Activated B cell treated with CpG ODN at 0.5 μM for 24 hours (primary cell): ENCODE results near the gene MYO1A. TPM values are rescaled to one million over a fixed set of nuclear protein-coding genes. Genes with fewer than 3 reads are reported as not detected.
"Not testable (repeated sequence)": the region's sequence is repeated elsewhere in the genome, so short reads cannot be mapped to it uniquely, and the experiment has no call there.

Source experiments
- ATAC-seq: fragments of 200-7000 bp; cut with Tn5 transposase; one replicate; pipeline ENCODE4 v1.10.0; 2021; ENCODE audit warnings: low read depth, mild to moderate bottlenecking, moderate library complexity
- CTCF ChIA-PET: fragments of 350-600 bp; sonication (Branson Sonifier 250); formaldehyde crosslinking; loops from one replicate; lab custom pipeline; 2021; ENCODE audit warnings: antibody characterized with exemption; lab: Charles Lee
- POLR2A ChIA-PET: fragments of 350-600 bp; sonication (Branson Sonifier 250); formaldehyde crosslinking; loops from one replicate; lab custom pipeline; 2021; ENCODE audit warnings: antibody characterized with exemption; lab: Charles Lee
- DNase-seq: peaks from one replicate; pipeline ENCODE4 v3.0.0; 2022
- H3K27ac Mint-ChIP-seq: one replicate; pipeline ENCODE4 v1.8.0; 2020; ENCODE audit warnings: mixed read lengths
- H3K27me3 Mint-ChIP-seq: one replicate; pipeline ENCODE4 v1.8.0; 2021; ENCODE audit warnings: mixed read lengths
- H3K36me3 Mint-ChIP-seq: one replicate; pipeline ENCODE4 v1.8.0; 2021; ENCODE audit warnings: low read depth, mixed read lengths
- H3K4me1 Mint-ChIP-seq: one replicate; pipeline ENCODE4 v1.8.0; 2021; ENCODE audit warnings: mixed read lengths
- H3K4me3 Mint-ChIP-seq: one replicate; pipeline ENCODE4 v1.8.0; 2020; ENCODE audit warnings: mild to moderate bottlenecking, mixed read lengths
- H3K9me3 Mint-ChIP-seq: one replicate; pipeline ENCODE4 v1.8.0; 2020; ENCODE audit warnings: mixed read lengths
- intact Hi-C: fragments of 100-400 bp; cut with micrococcal nuclease; formaldehyde crosslinking; loops from one replicate; pipeline ENCODE4 v1.15.1; 2024
- total RNA-seq: library from RNA; stranded (reverse); gene quantifications from 2 replicates; pipeline ENCODE4 v1.2.3, GENCODE V29; 2022
- TF ChIP-seq, protein P1 (sequence below): fragments of 200-600 bp; IDR thresholded peaks from one replicate; pipeline ENCODE4 v1.8.0; 2022; ENCODE audit warnings: antibody characterized with exemption, mild to moderate bottlenecking

Gene MYO1A
- total RNA-seq, 1 donor from 2014 or later: 0.71 TPM

DNA sequence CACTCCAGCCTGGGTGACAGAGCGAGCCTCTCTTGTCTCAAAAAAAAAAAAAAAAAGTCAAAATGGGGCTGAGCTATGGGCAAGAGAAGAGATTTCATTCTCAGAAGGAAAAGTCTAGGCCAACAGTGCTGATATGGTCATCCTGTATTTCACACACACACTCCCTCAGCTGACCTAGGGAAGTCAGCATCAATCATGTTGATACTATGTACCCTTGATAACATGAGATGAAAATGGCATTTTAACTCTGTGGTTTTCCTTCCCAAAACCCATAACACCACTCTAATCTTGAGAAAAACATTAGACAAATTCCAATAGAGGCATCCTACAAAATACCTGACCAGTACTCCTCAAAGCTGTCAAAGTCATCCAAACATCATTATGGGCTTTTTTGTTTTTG, 30.9 kb upstream of the MYO1A start:
- H3K4me1 Mint-ChIP-seq: peaks cover 42% of the 10 kb centered on the region
- CTCF ChIA-PET: interaction anchor here (3.6 kb wide), 1 partner anchor 31 kb away, joined by 42 read pairs; the partner anchor contains the start of gene STAT6
- DNase-seq: no peak
- H3K9me3 Mint-ChIP-seq: no peaks in the 10 kb centered on the region
- TF ChIP-seq, protein P1, sequence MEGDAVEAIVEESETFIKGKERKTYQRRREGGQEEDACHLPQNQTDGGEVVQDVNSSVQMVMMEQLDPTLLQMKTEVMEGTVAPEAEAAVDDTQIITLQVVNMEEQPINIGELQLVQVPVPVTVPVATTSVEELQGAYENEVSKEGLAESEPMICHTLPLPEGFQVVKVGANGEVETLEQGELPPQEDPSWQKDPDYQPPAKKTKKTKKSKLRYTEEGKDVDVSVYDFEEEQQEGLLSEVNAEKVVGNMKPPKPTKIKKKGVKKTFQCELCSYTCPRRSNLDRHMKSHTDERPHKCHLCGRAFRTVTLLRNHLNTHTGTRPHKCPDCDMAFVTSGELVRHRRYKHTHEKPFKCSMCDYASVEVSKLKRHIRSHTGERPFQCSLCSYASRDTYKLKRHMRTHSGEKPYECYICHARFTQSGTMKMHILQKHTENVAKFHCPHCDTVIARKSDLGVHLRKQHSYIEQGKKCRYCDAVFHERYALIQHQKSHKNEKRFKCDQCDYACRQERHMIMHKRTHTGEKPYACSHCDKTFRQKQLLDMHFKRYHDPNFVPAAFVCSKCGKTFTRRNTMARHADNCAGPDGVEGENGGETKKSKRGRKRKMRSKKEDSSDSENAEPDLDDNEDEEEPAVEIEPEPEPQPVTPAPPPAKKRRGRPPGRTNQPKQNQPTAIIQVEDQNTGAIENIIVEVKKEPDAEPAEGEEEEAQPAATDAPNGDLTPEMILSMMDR: no peak
- no peak overlapping the region for H3K4me3 Mint-ChIP-seq
- intact Hi-C loops: no loop called here
- peaks cover 10% of the 10 kb centered on the region for H3K36me3 Mint-ChIP-seq
- POLR2A ChIA-PET: interaction anchor here (0.6 to 13.8 kb wide), 5 partner anchors 13 to 384 kb away, joined by 3 to 337 read pairs (median 5); partner anchors contain the start of genes NAB2 and STAT6
- no peaks in the 10 kb centered on the region for H3K27me3 Mint-ChIP-seq
- no peak for ATAC-seq
- H3K27ac Mint-ChIP-seq: no peak overlapping the region

DNA sequence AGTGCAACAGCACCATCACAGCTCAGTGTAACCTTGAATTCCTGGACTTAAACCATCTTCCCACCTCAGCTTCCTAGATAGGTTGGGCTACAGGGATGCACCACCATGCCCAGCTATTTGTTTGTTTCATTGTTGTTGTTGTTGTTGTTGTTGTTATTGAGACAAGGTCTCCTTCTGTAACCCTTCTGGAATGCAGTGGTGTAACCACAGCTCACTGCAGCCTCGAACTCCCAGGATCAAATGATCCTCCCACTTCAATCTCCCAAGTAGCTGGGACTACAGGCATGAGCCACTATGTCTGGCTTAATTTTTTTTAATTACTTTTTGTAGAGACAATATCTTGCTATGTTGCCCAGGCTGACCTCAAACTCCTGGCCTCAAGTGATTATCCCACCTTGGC, 29.9 kb upstream of the MYO1A start:
- Mint-ChIP-seq H3K4me1 (peaks cover 36% of the 10 kb centered on the region), H3K9me3 (no peaks in the 10 kb centered on the region), H3K27me3 (no peaks in the 10 kb centered on the region), H3K36me3 (peaks cover 10% of the 10 kb centered on the region), H3K27ac (no peak overlapping the region), H3K4me3 (no peak overlapping the region)
- ATAC-seq: no peak
- intact Hi-C loops: loop anchor here (1.0 to 2.0 kb wide), 2 partner anchors 15 to 355 kb away; partner anchors contain the start of gene NACA
- no peak for DNase-seq
- ChIA-PET POLR2A (interaction anchor here (1.1 to 13.8 kb wide), 9 partner anchors 10 to 1106 kb away, joined by 3 to 337 read pairs (median 5); partner anchors contain the start of genes LRP1, NAB2, RAB5B and STAT6), CTCF (interaction anchor here (0.8 to 3.6 kb wide), 8 partner anchors 10 to 443 kb away, joined by 3 to 42 read pairs (median 3); partner anchors contain the start of gene STAT6)
- TF ChIP-seq, protein P1: no peak

DNA sequence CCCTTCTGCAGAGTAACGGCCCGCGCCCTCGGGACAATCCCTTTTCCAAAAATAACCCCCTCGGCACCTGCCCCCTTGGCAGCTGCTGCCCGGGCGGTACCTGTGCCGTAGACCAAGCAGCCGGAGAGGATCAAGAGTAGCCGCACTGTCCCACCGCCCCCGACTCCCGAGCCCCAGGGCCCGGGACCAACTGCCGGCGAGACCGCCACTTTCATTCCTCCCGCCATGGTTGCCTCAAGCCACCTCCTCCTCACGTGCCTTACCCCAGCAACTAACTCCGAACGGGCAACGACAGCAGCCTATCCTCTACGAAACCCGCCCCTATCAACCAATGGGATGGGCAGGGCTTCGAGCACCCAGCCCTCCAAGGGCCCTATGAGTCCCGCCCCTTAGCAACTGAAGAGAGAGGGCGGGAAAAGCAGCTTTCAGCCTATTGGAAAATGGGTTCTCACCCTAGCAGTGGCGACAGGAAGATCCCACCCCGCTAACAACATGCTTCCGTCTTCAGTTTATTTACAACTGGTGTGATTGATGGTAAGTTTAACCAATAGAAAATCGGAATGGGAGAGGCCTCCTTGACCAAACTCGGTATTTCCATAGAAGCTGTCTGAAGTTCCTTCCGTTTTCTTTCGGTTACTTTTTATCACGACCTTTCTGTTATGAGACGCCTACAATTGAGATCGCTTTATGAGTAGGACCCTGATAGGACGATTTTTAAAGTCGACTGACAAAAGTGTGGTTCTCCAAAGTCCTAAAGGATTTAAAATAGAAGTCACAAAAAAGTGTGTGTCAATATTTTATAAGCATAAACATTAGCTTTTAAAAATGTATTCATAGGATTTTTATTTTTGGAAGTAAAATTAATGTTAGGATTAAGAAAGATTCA, 28.8 kb upstream of the MYO1A start, which contains the start of gene NEMP1:
Gene NEMP1, minus strand, starts transcription at position 273 of the 886 bp plus-strand sequence. Its CDS starts 46 bp downstream, at position 227.
- Mint-ChIP-seq H3K36me3 (peaks cover 10% of the 10 kb centered on the region), H3K4me3 (peak within 1 kb of the TSS; percentile 96), H3K27me3 (no peaks in the 10 kb centered on the region), H3K9me3 (no peaks in the 10 kb centered on the region), H3K27ac (peak within 1 kb of the TSS; percentile 93), H3K4me1 (peaks cover 38% of the 10 kb centered on the region)
- POLR2A ChIA-PET: interaction anchor here (0.6 to 13.8 kb wide), 19 partner anchors 9 to 1105 kb away, joined by 3 to 337 read pairs (median 4); partner anchors contain the start of genes LRP1, NAB2, NACA and RAB5B
- DNase-seq (peak; percentile 79), ATAC-seq (peak; percentile 97)
- CTCF ChIA-PET: interaction anchor here (0.8 to 3.6 kb wide), 9 partner anchors 9 to 442 kb away, joined by 3 to 42 read pairs (median 3); partner anchors contain the start of gene STAT6
- intact Hi-C loops: loop anchor here (1.0 to 2.0 kb wide), 4 partner anchors 9 to 353 kb away; partner anchors contain the start of gene NACA
- TF ChIP-seq, protein P1: no peak

DNA sequence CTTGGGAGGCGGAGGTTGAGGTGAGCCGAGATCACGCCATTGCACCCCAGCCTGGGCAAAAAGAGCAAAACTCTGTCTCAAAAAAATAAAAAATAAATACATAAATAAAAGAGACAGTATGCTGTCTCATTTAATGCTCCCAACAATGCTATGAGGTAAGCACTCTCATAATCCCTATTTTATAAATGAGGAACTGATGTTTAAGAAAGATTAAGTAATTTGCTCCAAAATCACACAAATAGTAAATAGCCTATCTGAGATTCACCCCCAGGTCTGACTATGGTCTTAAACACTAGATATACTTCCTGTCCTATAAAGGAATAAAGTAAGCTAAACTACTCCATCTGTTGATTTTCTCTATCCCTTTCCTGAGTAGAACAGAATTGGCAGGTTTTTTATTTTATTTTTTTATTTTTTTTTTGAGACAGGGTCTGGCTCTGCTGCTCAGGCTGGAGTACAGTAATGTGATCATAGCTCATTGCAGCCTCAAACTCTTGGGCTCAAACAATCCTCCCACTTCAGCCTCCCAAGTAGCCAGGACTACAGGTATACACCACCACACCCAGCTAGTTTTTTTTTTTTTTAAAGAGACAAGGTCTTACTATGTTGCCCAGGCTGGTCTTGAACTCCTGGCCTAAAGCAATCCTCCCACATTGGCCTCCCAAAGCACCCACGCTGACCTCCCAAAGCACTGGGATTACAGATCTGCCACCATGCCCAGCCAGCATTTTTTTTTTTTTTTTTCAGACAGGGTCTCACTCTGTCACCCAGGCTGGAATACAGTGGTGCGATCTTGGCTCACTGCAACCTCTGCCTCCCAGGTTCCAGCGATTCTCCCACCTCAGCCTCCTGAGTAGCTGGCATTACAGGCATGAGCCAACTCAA, 23.9 kb upstream of the MYO1A start:
- POLR2A ChIA-PET: interaction anchor here (0.7 to 13.8 kb wide), 3 partner anchors 20 to 288 kb away, joined by 4 to 359 read pairs (median 337); partner anchors contain the start of genes NAB2 and STAT6
- ATAC-seq, H3K4me3 Mint-ChIP-seq, H3K27ac Mint-ChIP-seq, intact Hi-C loops, DNase-seq, H3K9me3 Mint-ChIP-seq, H3K27me3 Mint-ChIP-seq: not testable (repeated sequence)
- Mint-ChIP-seq H3K4me1 (peaks cover 54% of the 10 kb centered on the region), H3K36me3 (peaks cover 41% of the 10 kb centered on the region)
- CTCF ChIA-PET: interaction anchor here (0.6 to 3.3 kb wide), 3 partner anchors 38 to 109 kb away, joined by 3 to 16 read pairs (median 13); partner anchors contain the start of gene STAT6
